ENCODE measurements around the gene UBXN10. TPM values are rescaled to one million over a fixed set of nuclear protein-coding genes. Genes with fewer than 3 reads are reported as not detected.

The UBXN10 gene
- total and polyA plus RNA-seq, 4 donors = 0.50 to 2.3 (median 1.1) TPM

GRCh38 chr1:20212685-20213331, 26.9 kb downstream of the UBXN10 start:
- 5% methylated on average over 21 of the region's 21 CpGs for WGBS
- Histone ChIP-seq H3K4me1 (ENCODE audit: control insufficient read depth in 4 of 4, insufficient read depth in 4 of 4, low read length in 3 of 4) (peaks cover 0 to 9% (median 5%) of the 10 kb centered on the region in 4 donors), H3K4me3 (ENCODE audit: low read depth in 1 of 3, low read length in 3 of 3) (no peak overlapping the region), H3K27me3 (ENCODE audit: control insufficient read depth in 4 of 4, insufficient read depth in 4 of 4, low read length in 3 of 4) (no peaks in the 10 kb centered on the region), H3K27ac (ENCODE audit: low read depth in 1 of 2, low read length in 2 of 2) (no peak overlapping the region), H3K9me3 (ENCODE audit: control insufficient read depth in 4 of 4, low read length in 3 of 4) (no peaks in the 10 kb centered on the region), H3K9ac (ENCODE audit: low read depth in 1 of 2, low read length in 2 of 2) (peak overlapping the region in 1 of 2 donors; percentile 54), H3K36me3 (ENCODE audit: control insufficient read depth in 4 of 4, insufficient read depth in 3 of 4, low read depth in 1 of 4, low read length in 3 of 4) (no peaks in the 10 kb centered on the region)
- peak; percentile 64 for DNase-seq (ENCODE audit: low spot score)
- TF ChIP-seq FOXA2 (IDR thresholded peaks at IDR 0.05) = no peak
- TF ChIP-seq, protein P1, sequence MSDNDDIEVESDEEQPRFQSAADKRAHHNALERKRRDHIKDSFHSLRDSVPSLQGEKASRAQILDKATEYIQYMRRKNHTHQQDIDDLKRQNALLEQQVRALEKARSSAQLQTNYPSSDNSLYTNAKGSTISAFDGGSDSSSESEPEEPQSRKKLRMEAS (IDR thresholded peaks at IDR 0.05) = no peak
- no peak for TF ChIP-seq EGR1 (IDR thresholded peaks at IDR 0.05; ENCODE audit: low read depth in 2 of 2)
- TF ChIP-seq REST (IDR thresholded peaks at IDR 0.05) = no peak
- TF ChIP-seq SP1 (IDR thresholded peaks at IDR 0.05) = no peak
- no peak for TF ChIP-seq FOXA1 (IDR thresholded peaks at IDR 0.05)
- TF ChIP-seq NR2F2 (IDR thresholded peaks at IDR 0.05) = no peak
- TF ChIP-seq, protein P2, sequence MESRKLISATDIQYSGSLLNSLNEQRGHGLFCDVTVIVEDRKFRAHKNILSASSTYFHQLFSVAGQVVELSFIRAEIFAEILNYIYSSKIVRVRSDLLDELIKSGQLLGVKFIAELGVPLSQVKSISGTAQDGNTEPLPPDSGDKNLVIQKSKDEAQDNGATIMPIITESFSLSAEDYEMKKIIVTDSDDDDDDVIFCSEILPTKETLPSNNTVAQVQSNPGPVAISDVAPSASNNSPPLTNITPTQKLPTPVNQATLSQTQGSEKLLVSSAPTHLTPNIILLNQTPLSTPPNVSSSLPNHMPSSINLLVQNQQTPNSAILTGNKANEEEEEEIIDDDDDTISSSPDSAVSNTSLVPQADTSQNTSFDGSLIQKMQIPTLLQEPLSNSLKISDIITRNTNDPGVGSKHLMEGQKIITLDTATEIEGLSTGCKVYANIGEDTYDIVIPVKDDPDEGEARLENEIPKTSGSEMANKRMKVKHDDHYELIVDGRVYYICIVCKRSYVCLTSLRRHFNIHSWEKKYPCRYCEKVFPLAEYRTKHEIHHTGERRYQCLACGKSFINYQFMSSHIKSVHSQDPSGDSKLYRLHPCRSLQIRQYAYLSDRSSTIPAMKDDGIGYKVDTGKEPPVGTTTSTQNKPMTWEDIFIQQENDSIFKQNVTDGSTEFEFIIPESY (IDR thresholded peaks at IDR 0.05) = no peak
- TF ChIP-seq, protein P3, sequence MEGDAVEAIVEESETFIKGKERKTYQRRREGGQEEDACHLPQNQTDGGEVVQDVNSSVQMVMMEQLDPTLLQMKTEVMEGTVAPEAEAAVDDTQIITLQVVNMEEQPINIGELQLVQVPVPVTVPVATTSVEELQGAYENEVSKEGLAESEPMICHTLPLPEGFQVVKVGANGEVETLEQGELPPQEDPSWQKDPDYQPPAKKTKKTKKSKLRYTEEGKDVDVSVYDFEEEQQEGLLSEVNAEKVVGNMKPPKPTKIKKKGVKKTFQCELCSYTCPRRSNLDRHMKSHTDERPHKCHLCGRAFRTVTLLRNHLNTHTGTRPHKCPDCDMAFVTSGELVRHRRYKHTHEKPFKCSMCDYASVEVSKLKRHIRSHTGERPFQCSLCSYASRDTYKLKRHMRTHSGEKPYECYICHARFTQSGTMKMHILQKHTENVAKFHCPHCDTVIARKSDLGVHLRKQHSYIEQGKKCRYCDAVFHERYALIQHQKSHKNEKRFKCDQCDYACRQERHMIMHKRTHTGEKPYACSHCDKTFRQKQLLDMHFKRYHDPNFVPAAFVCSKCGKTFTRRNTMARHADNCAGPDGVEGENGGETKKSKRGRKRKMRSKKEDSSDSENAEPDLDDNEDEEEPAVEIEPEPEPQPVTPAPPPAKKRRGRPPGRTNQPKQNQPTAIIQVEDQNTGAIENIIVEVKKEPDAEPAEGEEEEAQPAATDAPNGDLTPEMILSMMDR (IDR thresholded peaks at IDR 0.05; ENCODE audit: low read depth, low read length, missing input control) = peak; percentile 73
- TF ChIP-seq HNF4A (conservative IDR thresholded peaks at IDR 0.05) = no peak
- no peak for TF ChIP-seq YY1 (IDR thresholded peaks at IDR 0.05)
- TF ChIP-seq RAD21 (IDR thresholded peaks at IDR 0.05) = peak; percentile 81 to 83
- no peak for TF ChIP-seq HNF4G (IDR thresholded peaks at IDR 0.05)
- TF ChIP-seq ATF3 (IDR thresholded peaks at IDR 0.05) = no peak
- no peak for TF ChIP-seq GABPA (IDR thresholded peaks at IDR 0.05 in 1 of 2, conservative IDR thresholded peaks at IDR 0.05 in 1 of 2)
- no peak for TF ChIP-seq JUND (IDR thresholded peaks at IDR 0.05)

All from liver (tissue), 9 donors.